HG03575 (cell line): ENCODE results near the gene CD8A.

Source experiments
- ATAC-seq: cut with Tn5 transposase; IDR thresholded peaks from one replicate; pipeline ENCODE4 v1.9.1; 2021; ENCODE audit not compliant: unreplicated experiment, insufficient number of reproducible peaks, low FRiP score; ENCODE audit errors: extremely low read depth

The CD8A gene

GRCh38 chr2:86815611-86816010 lies 24.9 kb upstream of the CD8A start:
- ATAC-seq = no peak

GRCh38 chr2:86809481-86810121 lies 18.9 kb upstream of the CD8A start:
- ATAC-seq = no peak

- no peak for ATAC-seq
These were observed 17.8 kb upstream of the CD8A start for GRCh38 chr2:86808315-86809161.

- ATAC-seq = no peak
These were observed 17.0 kb upstream of the CD8A start for GRCh38 chr2:86807468-86808275.

GRCh38 chr2:86807133-86807467 lies 16.4 kb upstream of the CD8A start:
- no peak for ATAC-seq

GRCh38 chr2:86806059-86806857 lies 15.5 kb upstream of the CD8A start:
- no peak for ATAC-seq

- ATAC-seq = no peak
These were observed 10.3 kb upstream of the CD8A start for GRCh38 chr2:86800856-86801567.

- ATAC-seq = no peak
These were observed 4.1 kb upstream of the CD8A start for GRCh38 chr2:86794861-86795260.

- no peak for ATAC-seq
These were observed 3.0 kb upstream of the CD8A start for GRCh38 chr2:86793752-86794151.

- no peak for ATAC-seq
These were observed 860 bp upstream of the CD8A start for GRCh38 chr2:86791573-86791972.

- no peak for ATAC-seq
These were observed 508 bp downstream of the CD8A start for GRCh38 chr2:86790134-86790675.

- no peak for ATAC-seq
These were observed 1.0 kb downstream of the CD8A start for GRCh38 chr2:86789687-86790133.

- no peak for ATAC-seq
These were observed 1.6 kb downstream of the CD8A start for GRCh38 chr2:86788881-86789686.

- no peak for ATAC-seq
These were observed 2.5 kb downstream of the CD8A start for GRCh38 chr2:86788165-86788564.

- no peak for ATAC-seq
These were observed 3.0 kb downstream of the CD8A start for GRCh38 chr2:86787736-86788135.

- no peak for ATAC-seq
These were observed 4.6 kb downstream of the CD8A start for GRCh38 chr2:86786001-86786536.

- no peak for ATAC-seq
These were observed 5.3 kb downstream of the CD8A start for GRCh38 chr2:86785456-86785855.
